NCI-H345 (cell line): ENCODE results near the gene COQ8A.
"Not testable (repeated sequence)": the region's sequence is repeated elsewhere in the genome, so short reads cannot be mapped to it uniquely, and the experiment has no call there.

ENCODE experiments used
- DNase-seq: peaks from one replicate; lab custom pipeline; 2025; lab: John Stamatoyannopoulos, UW

Gene COQ8A

DNA sequence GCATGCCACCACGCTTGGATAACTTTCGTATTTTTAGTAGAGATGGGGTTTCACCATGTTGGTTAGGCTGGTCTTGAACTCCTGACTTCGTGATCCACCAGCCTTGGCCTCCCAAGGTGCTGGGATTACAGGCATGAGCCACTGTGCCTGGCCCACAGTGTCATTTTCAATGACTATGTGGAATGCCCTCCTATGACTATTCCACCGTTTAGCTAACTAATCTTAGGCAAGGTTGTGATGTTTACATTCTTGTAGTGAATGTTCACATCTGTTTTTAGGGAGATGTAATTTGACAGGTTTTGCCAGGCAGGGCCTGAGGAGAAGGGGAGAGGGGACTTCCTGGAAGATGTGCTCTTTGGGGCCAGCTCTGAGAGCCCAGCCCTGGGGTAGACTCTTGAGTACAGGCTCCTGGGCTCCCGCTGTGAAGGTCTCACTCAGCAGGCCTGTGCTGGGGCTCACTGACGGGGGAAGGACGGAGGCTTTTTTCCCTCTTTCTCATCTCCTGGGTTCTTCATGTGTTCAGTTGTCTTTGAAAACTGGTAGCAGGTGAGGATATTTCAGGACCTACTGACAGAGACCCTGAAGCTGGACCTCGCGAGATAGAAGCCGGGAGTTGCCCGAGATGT is 13.2 kb downstream of the COQ8A start:
- DNase-seq: no peak

DNA sequence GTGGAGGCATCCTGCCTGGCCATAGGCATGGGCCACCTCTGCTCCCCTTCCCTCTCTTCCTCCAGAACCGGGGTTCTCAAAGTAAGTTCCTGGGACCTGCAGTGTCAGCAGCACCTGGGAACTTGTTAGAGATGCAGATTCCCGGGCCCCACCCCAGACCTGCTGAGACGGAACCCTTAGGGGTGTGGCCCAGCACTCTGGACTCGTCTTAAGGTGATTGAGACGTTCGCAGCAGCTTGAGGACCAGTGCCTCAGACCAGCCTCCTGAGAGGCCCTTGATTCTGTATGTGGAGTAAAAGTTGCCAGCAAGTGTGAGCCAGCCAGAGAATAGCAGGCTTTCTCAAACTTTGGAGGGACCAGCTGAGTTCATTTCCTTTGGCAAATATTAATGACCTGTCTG is 14.2 kb downstream of the COQ8A start:
- DNase-seq: no peak

DNA sequence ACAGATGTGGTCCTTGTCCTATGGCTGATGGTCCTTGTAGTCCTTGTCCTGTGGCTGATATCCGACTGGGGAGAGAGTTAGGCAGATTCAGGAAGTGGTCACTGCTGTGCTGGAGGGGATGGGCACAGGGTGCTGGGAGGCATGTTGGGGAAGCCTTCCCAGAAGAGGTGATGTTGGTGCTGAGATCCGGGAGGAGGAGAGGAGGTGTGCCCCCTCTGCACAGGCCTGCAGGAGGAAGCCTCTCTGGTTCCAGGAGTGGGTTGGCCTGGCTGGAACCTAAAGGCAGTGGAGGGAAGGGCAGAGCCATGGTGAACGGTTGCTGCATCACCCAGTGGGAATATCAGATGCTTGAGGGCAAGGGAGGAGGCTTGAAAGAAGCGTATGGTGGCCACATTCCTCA is 14.7 kb downstream of the COQ8A start:
- no peak for DNase-seq

DNA sequence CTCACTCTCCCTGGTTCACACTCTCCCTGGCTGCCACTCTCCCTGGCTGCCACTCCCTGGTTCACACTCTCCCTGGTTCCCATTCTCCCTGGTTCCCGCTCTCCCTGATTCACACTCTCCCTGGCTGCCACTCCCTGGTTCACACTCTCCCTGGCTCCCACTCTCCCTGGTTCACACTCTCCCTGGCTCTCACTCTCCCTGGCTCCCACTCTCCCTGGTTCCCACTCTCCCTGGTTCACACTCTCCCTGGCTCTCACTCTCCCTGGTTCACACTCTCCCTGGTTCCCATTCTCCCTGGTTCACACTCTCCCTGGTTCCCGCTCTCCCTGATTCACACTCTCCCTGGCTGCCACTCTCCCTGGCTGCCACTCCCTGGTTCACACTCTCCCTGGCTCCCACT is 15.8 kb downstream of the COQ8A start:
- not testable (repeated sequence) for DNase-seq

DNA sequence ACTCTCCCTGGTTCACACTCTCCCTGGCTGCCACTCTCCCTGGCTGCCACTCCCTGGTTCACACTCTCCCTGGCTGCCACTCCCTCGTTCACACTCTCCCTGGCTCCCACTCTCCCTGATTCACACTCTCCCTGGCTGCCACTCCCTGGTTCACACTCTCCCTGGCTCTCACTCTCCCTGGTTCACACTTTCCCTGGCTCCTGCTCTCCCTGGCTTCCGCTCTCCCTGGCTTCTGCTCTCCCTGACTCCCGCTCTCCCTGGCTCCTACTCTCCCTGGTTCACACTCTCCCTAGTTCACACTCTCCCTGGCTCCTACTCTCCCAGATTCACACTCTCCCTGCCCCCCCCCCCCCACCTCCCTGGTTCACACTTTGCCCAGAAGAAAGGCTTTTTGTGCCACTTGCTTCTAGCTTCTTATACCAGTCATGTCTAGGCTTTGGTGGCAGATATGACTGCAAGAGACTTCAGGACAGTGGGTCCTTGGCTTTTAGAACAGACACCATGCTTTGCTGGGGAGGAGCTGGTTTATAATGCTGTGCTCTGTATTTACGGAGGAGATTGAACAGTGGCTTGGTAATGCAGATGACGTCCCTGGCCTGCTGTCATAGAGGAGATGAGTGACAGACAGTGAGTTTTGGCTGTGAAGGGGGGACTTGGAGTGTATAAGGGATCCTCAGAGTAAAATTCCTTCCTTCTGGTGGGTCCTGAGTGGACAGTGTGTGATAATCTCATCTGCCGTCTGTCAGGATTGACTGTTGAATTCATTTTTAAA is 17.0 kb downstream of the COQ8A start:
- no peak for DNase-seq

DNA sequence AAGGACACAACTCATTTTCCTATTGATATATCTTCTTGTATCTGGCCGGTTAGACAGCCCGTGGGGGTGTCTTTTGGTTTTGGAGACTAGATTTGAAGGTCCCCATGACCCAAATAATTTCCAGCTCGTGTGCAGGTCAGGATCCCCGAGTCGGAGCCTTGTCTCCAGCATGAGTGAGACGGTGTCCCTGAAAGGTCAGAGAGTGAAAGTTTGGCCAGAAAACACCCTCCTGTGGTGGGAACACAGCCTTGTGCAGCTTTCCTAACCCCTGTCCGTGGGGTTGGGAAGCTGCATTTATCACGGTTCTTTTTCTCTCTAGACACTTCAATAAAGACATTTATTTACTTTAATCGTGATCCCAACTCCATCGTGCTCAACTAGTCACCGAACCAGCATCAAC is 17.6 kb downstream of the COQ8A start:
- DNase-seq: no peak

DNA sequence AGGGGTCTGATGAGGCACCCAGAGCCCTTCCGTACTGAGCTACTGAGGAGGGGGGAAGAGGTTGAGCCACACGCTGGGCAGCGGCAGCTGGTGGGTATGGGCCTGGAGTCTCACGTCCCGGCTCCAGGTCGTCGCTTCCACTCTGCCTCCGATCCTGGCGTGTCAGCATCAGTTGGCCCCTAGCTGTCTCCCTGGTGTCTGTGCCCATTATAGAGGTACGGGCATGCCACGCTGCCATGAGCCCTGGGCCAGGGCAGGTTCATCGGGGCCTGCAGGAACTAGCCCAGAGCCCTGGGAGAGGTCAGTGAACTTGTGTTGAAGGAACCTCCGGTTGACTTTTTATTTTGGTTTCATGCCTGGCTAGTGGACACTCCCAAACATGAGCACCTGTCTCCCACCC is 18.2 kb downstream of the COQ8A start:
- DNase-seq: no peak

DNA sequence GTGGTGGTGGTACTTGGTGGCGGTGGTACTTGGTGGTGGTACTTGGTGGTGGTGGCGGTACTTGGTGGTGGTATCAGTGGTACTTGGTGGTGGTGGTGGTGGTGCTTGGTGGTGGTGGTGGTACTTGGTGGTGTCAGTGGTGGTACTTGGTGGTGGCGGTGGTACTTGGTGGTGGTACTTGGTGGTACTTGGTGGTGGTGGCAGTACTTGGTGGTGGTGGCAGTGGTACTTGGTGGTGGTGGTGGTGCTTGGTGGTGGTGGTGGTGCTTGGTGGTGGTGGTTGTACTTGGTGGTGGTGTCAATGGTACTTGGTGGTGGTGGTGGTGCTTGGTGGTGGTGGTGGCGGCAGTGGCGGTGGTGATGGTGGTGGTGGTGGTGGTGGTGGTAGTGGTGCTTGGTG is 20.2 kb downstream of the COQ8A start:
- no peak for DNase-seq

DNA sequence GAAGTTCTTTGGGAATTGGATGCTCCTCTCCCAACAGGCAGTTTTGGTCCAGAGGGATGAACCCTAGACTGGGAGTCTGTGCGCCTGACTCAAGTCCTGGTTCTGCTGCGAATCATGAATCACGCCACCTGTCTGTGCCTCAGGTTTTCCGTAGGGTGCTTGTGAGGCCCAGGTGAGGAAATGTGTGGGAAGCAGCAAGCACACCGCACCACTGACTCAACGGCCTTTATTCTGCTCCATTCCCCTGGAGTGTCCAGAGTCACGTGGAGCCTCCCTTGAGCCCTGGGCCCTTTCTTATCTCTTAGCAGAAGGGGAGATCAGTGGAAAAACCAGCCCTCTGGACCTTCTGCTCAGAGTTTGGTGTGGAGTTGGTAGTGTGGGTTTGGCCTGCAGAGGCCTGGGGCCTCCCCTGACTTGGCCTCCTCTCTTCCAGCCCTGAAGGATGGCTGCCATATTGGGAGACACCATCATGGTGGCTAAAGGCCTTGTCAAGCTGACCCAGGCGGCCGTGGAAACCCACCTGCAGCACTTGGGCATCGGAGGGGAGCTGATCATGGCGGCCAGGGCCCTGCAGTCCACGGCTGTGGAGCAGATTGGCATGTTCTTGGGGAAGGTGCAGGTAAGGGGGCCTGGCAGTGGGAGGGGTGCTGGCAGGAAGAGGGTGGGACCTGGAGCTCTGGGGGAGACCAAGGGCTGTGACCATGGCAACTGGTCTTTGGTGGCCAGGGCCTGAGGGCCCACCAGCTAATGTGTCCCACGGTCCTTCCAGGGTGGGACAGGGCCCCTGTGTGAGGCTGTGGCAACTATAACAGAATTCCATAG is 21.1 kb downstream of the COQ8A start:
- no peak for DNase-seq

DNA sequence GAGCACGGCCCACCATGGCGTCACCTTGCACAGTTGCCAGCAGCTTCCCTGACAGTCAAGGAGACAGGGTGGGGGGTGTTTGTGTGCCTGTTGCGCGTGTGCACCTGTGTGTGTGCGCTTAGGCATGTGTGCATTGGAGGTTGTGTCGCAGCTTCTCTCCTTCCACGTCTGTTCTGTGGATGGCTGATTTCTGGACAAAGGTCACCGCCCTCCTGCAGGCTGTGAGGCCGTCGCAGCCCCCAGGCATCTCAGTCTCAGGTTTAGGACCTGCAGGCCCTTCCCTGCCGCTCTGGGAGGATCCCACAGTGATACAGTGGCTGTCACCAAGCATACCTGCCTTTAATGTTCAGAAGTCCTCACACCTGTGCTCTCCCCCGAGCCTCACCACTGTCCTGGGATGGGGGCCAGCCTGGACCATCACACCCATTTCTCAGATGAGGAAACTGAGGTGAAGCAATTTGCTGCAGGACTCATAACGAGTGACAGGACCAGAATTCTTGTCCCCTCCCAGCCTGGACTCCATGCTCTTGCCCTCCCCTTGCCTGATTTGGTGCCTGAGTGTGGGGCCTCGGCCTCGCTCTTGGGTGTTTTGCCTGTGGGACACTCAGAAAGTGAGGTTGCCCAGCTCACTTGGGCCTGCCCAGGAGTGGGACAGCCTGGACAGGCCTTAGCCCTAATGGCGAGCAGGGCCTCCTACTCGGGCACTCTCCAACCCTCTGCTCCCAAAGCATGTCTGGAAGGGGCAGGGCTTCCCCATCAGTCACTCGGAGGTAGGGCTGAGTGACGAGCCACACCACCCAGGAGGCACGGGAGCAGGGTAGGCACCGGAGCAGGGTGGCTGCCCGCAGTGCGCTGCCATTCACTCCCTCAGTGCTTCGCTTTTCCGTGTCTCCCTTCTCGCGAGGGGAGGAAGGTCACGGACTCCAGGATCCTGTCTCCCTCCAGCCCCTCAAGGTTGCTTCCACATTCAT is 22.6 kb downstream of the COQ8A start:
- no peak for DNase-seq

DNA sequence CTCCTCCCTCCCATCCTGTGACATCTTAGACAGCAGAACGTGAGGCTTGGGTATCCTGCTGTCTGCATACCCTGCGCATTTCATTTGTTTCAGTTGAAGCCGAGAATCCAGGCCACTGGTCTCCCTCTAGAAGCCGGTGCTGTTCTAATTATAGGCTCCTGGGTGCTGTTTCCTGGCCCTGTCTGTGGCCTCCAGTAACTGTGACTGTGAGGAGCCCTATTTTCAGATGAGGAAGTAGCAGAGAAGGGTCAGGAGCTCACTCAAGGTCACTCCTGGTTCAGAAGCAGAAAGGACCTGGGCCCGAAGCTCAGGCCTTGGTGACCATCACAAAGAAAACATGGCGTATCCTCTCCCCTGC is 24.0 kb downstream of the COQ8A start:
- no peak for DNase-seq

DNA sequence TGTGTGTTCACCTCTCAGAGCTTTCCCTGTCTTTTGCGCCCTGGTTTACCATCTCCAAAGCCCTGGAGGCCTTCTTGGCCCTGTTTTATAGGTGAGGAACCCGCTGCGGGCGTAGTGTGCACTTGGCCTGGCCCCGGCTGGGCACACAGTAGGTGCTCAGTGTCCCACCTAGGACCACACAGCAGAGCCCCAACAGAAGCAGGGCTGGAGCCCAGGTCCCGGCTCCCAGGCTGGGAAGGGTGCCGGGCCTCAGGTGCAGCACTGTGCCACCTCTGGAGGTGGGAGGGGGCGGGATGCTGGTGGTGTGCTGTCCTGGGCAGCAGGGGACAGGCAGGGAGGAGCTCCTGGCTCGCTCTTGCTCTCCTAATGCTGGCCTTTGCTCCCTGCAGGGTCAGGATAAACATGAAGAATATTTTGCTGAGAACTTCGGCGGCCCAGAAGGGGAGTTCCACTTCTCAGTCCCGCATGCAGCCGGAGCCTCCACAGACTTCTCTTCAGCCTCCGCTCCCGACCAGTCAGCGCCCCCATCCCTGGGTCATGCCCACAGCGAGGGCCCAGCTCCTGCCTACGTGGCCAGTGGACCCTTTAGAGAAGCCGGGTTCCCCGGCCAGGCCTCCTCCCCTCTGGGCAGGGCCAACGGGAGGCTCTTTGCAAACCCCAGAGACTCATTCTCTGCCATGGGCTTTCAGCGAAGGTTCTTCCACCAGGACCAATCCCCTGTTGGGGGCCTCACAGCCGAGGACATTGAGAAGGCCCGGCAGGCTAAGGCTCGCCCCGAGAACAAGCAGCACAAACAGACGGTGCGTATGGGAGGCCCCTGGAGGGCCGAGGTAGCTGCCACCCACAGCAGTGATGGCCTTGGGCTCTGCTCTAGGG is 24.8 kb downstream of the COQ8A start:
- DNase-seq: no peak

DNA sequence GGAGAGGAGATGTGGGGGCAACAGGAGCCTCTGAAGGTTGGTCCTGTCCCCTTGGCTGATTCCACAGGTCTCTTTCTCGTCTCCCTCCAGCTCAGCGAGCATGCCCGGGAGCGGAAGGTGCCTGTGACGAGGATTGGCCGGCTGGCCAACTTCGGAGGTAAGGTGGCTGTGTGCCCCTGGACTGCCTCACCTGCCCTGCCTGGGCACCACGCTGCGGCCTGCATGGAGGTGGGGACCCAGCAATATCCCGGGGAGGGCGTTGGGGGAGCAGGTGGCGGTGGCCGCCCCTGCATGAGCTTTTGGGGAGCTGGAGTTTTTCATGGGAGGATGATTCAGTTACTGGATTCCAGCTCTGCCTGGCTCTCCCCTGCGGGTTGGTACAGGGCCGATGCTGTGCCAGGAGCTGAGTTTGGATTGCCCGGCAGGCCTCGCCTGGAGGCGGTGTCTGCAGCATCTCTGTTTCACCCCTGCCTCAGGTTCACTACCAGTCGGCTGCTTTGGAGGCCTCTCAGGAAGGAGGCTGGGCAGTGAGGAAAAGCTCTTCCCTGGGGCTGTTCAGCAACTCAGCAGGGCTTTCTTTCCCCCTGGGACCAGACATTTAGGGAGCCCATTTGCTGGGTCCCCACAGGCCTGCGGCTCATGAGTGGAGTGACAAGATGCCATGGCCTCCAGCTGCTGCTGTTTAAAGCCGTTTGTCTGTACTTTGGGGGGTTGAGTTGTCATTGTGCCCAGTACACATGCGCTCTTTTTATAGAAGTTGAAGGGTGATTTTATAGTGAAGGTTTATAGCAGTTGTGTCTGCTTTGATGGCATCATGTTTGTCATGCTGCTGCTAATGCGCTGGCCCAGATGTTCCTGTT is 25.7 kb downstream of the COQ8A start:
- DNase-seq: no peak

DNA sequence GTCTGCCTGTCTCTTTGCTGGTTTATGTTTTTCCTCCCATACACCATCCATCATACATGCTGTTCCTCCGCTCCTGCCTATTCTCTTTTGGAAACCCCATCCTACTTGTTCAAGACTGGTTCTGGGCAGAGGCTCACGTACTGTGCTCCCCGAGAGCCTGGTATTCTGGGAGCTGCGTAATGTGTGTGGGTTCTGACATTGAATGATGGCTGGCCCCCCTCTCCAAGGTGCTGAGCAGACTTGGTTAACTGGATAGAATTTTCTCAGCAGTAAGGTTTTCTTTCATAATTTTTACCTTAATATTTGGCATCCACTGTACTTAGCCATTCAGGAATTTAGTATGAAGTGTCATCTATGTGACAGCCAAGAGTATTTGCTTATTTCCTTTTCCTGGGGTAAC is 26.6 kb downstream of the COQ8A start:
- no peak for DNase-seq

DNA sequence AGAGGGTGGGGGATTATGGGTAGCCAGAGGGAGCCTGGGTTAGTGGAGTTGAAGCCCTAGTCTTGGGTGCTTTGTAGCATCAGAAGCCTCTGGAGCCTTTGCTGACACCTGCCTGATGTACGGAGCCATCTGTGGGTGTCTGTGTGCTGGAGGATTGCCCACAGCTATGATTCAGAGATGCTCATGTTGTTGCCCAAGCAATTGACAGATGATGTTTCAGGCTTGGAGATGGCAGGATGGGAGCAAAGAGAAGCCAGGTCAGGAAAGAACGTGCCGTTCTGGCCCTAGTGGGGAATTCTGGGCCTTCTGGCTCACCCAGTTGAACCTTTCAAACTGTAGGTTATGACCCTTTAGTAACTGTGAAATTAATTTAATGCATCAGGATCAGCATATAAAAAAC is 27.6 kb downstream of the COQ8A start:
- no peak for DNase-seq

DNA sequence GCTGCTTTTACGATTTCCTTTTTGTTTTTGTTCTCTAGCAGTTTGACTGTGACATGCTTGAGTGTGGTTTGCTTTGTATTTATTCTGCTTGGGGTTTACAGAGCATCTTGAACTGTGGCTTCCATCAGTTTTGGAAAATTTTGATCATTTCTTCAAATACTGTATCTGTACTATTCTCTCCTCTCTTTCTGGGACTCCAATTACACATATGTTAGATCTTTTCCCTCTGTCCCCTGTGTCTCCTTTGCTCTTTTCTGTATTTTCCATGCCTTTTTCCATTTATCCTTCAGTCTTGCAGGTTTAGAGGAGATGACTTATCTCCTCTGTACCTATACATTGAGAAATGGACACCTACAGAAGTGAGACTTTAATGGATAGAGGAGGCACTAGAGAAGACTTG is 31.7 kb downstream of the COQ8A start:
- DNase-seq: no peak

DNA sequence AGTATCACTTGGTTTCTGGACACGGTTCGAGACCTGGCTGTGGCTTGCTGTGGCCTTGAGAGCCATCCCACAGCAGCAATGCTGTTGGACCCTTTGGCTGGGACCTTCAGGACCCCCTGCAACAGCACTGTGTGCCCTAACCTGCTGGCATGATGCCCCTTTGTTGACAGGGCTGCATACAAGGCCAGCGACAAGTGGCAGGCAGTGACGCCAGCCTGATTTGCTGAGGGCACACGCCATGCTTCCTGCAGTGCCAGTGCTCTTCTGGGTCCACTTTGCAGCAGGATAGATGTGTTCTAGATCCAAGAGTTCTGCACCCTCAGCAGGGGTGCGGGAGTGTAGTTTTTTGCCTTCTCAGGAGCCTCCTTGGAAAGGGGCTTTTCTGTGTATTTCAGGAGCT is 32.8 kb downstream of the COQ8A start:
- DNase-seq: no peak

DNA sequence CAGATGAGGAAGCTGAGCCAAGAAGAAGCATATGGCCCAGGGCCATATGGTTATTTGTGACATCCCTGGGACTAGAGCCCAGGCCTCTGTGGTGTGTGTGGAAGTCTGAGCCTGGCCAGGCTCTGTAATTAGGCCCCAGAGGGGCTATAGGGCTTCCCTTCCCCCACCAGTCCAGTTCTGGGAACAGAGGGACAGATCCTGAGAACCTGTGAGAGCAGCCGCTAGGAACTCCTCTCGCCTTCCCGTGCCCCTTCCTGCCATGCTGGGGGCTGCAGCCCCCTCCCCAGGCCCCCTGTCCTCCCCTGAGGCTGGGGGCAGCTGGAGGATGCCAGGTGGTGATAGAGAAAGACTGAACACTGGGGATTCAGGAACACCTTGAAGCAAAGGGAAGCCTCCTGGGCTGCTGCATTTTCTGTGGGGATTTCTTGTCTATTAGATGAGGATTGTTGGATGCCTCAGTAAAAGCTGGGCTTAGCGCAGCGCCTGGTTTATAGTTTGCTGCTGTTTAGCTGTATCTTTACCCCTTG is 33.3 kb downstream of the COQ8A start:
- no peak for DNase-seq

DNA sequence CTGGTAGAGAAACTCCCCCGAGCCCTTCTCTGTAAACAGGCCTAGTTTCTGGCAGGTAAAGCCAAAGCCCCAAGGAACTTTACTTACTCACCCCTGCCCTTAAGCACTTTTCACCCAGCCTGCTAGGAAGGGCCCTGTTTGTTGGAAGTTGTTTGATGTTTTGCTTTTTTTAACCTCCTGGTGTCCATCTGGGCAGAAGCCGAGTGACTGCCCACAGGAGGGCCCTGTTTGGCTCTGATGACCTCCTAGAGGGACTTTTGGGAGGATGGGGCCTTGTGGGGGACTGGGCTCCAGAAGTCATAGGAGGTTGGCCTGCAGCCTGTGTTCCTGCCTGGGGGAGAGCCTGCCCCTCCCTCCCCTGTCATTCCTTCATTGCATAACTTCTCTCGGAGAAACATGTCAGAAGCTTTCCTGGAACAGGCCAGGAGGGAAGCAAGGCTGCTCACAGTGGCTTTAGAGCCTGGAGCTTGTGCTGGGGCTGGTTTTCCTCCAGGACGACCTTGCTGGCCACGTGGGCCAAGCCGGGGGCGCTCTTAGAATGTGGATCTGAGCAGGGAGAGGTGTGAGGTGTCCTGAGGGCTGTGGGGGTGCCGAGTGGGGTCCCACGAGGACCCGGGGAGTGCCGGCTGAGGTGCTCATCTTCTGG is 33.9 kb downstream of the COQ8A start:
- no peak for DNase-seq
